AG04450 (cell line): ENCODE results near the gene GRK5. TPM values are rescaled to one million over a fixed set of nuclear protein-coding genes. Genes with fewer than 3 reads are reported as not detected.

Experiments
- CTCF ChIA-PET: fragments of 300-600, 350-600 bp; formaldehyde crosslinking; extraction: SDS; loops from one replicate; lab custom pipeline; 2022; ENCODE audit warnings: antibody characterized with exemption, inconsistent platforms; lab: Charles Lee
- POLR2A ChIA-PET: fragments of 350-600 bp; formaldehyde crosslinking; extraction: SDS; loops from one replicate; lab custom pipeline; 2021; ENCODE audit warnings: antibody characterized with exemption, inconsistent platforms; lab: Yijun Ruan, JAX
- DNase-seq: peaks from one replicate; pipeline ENCODE4 v3.0.0-alpha.2; 2011; ENCODE audit warnings: low read depth, low spot score
- H3K27ac ChIP-seq: one replicate; pipeline ENCODE4 v1.5.1; 2012; ENCODE audit warnings: low read depth, low read length, control low read depth
- H3K27me3 ChIP-seq: one replicate; pipeline ENCODE4 v1.6.0; 2012; ENCODE audit warnings: low read length; ENCODE audit not compliant: control insufficient read depth, insufficient read depth
- H3K4me3 ChIP-seq: 2 replicates; pipeline ENCODE4 v1.5.1; 2011; ENCODE audit warnings: mild to moderate bottlenecking, low read depth, low read length, control low read depth
- H3K9me3 ChIP-seq: 2 replicates; pipeline ENCODE4 v1.5.1; 2012; ENCODE audit warnings: low read length; ENCODE audit not compliant: control insufficient read depth, insufficient read depth
- CTCF ChIP-seq: IDR thresholded peaks from 2 replicates; pipeline ENCODE4 v1.5.1; 2011; ENCODE audit warnings: low read depth, low read length, control low read depth, inconsistent platforms
- polyA plus RNA-seq: library from polyadenylated mRNA; depleted of rRNA; stranded (reverse); fragments of >200 nt; gene quantifications from 2 replicates; pipeline ENCODE4 v1.2.3, GENCODE V29; 2011

The GRK5 gene
- polyA plus RNA-seq, 1 experiment = 27.6 TPM

- no peak for DNase-seq
- ChIA-PET POLR2A (interaction anchor here (0.7 kb wide), 1 partner anchor 44 kb away, joined by 4 read pairs; no protein-coding TSS in a partner anchor), CTCF (interaction anchor here (0.8 to 1.4 kb wide), 3 partner anchors 243 to 253 kb away, joined by 3 to 7 read pairs (median 5); no protein-coding TSS in a partner anchor)
- no peak for TF ChIP-seq CTCF
- Histone ChIP-seq H3K27me3 (no peaks in the 10 kb centered on the region), H3K9me3 (no peaks in the 10 kb centered on the region; the same call in 1 of the 2 replicates), H3K4me3 (no peak overlapping the region), H3K27ac (no peak overlapping the region)
Measured at GRCh38 chr10:119452396-119452795, 245.0 kb downstream of the GRK5 start.

- POLR2A ChIA-PET = no interaction called here
- Histone ChIP-seq H3K4me3 (no peak overlapping the region), H3K9me3 (no peaks in the 10 kb centered on the region; the same call in 1 of the 2 replicates), H3K27me3 (no peaks in the 10 kb centered on the region), H3K27ac (no peak overlapping the region)
- CTCF ChIA-PET = interaction anchor here (1.0 kb wide), 1 partner anchor 254 kb away, joined by 3 read pairs; no protein-coding TSS in a partner anchor
- no peak for DNase-seq
- no peak for TF ChIP-seq CTCF
Measured at GRCh38 chr10:119453313-119453712, 245.9 kb downstream of the GRK5 start.

GRCh38 chr10:119454316-119454715 is 246.9 kb downstream of the GRK5 start:
- no peak overlapping the region for H3K4me3 ChIP-seq
- POLR2A ChIA-PET = no interaction called here
- no peak for DNase-seq
- no peak for TF ChIP-seq CTCF
- CTCF ChIA-PET = no interaction called here
- no peaks in the 10 kb centered on the region for H3K27me3 ChIP-seq
- no peak overlapping the region for H3K27ac ChIP-seq
- H3K9me3 ChIP-seq = no peaks in the 10 kb centered on the region; the same call in 1 of the 2 replicates

- H3K27ac ChIP-seq = no peak overlapping the region
- TF ChIP-seq CTCF = no peak
- H3K9me3 ChIP-seq = no peaks in the 10 kb centered on the region; the same call in 1 of the 2 replicates
- ChIA-PET POLR2A (no interaction called here), CTCF (no interaction called here)
- H3K27me3 ChIP-seq = no peaks in the 10 kb centered on the region
- no peak for DNase-seq
- no peak overlapping the region for H3K4me3 ChIP-seq
Measured at GRCh38 chr10:119454990-119455389, 247.6 kb downstream of the GRK5 start.

- POLR2A ChIA-PET = no interaction called here
- TF ChIP-seq CTCF = no peak
- no peak overlapping the region for H3K27ac ChIP-seq
- no peak for DNase-seq
- H3K9me3 ChIP-seq = no peaks in the 10 kb centered on the region
- CTCF ChIA-PET = interaction anchor here (1.9 kb wide), 1 partner anchor 256 kb away, joined by 10 read pairs; no protein-coding TSS in a partner anchor
- no peaks in the 10 kb centered on the region for H3K27me3 ChIP-seq
- H3K4me3 ChIP-seq = no peak overlapping the region
Measured at GRCh38 chr10:119455609-119456434, 248.5 kb downstream of the GRK5 start.
